GM12892 (cell line): Measurements from ENCODE around the gene NUDT15.

Source experiments
- DNase-seq: peaks from one replicate; pipeline ENCODE4 v3.0.0; 2011; ENCODE audit not compliant: insufficient read length
- FAIRE-seq: peaks from 2 replicates; lab custom pipeline; 2011; peaks lifted over from hg19 to GRCh38; lab: Jason Lieb, UNC
- POLR2A ChIP-seq: IDR thresholded peaks from 2 replicates; pipeline ENCODE4 v1.6.1; 2011; ENCODE audit warnings: low read depth, low read length, control low read depth
- POLR2AphosphoS5 ChIP-seq: IDR thresholded peaks from 2 replicates; pipeline ENCODE4 v1.6.1; 2011; ENCODE audit warnings: low read depth, low read length, control low read depth
- TAF1 ChIP-seq: IDR thresholded peaks from 2 replicates; pipeline ENCODE4 v1.6.1; 2011; ENCODE audit warnings: low read depth, mild to moderate bottlenecking, control low read depth, low read length, borderline replicate concordance

The NUDT15 gene

DNA sequence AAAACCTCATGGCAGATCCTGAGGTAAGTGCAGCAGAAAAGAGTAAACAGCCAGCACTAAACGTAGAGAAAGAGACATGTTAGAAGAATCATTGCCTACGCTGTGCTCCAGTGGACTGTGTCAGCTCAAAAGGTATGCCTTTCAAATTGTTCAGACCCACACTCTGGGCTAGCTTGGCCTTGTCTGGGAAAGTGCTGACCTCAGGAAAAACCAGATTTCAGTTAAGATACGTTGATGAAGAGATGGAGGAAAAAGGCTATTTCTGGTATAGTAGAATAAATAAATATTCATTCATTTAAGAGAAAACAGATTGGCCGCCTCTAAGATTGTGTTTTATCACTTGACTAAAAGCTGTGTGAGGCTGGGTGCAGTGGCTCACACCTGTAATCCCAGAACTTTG lies 26.8 kb upstream of the NUDT15 start:
- TF ChIP-seq POLR2AphosphoS5 (no peak), POLR2A (no peak), TAF1 (no peak)
- FAIRE-seq = no peak

DNA sequence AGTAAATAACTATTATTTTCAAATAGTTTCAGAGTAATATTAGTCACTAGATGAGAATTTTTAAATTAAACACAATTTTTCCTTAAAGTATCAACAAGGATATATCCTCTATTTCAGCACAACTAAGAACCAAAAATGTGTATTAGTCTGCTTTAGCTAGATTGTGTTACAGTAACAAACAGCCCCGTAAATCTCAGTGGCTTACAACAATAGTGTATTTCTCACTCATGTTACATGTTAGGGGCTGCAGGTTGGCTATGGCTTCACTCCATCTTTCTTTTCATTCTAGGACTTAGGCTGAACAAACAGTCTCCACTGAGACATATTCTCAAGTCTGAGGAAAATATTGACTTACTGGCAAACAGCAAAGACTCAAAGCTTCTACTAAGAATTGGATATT lies 24.9 kb upstream of the NUDT15 start:
- DNase-seq = no peak
- no peak for TF ChIP-seq POLR2A
- no peak for TF ChIP-seq POLR2AphosphoS5
- TF ChIP-seq TAF1 = no peak
- FAIRE-seq = no peak

More for the DNA sequence above, 26.8 kb upstream of the NUDT15 start:
- no peak for DNase-seq

DNA sequence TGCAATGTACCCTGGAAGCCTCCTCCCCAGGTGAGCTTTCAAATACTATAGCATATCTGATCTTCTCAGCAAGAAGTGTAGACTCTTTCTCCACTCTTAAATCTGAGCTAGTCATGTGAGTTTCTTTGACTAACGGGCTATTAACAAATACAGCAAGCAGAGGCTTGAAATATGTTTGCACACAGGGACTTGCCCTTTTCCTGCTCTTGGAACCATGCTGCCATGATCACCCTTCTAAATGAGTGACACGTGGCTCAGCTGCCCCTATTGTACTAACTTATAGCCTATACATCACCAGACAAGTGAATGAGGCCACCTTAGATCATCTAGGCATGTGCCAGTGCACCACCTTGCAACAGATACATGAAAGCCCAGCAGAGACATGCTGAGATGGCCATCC lies 23.2 kb upstream of the NUDT15 start:
- TF ChIP-seq POLR2AphosphoS5 (no peak), TAF1 (no peak), POLR2A (no peak)
- no peak for FAIRE-seq
- DNase-seq = no peak

DNA sequence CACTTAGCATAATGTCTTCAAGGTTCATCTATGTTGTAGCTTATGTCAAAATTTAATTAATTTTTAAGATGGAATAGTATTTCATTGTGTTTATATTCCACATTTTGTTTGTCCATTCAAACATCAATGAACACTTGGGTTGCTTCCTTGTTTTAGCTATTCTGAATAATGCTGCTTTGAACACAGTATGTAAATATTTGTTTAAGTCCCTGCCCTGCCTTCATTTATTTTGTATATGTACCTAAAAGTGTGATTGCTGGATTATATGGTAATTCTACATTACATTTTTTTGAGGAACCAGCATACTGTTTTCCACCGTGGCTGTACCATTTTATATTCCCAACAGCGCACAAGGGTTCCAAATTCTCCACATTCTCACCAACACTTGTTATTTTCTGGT lies 18.9 kb upstream of the NUDT15 start:
- DNase-seq (no peak), FAIRE-seq (no peak)
- TF ChIP-seq TAF1 = no peak
- no peak for TF ChIP-seq POLR2AphosphoS5
- no peak for TF ChIP-seq POLR2A

DNA sequence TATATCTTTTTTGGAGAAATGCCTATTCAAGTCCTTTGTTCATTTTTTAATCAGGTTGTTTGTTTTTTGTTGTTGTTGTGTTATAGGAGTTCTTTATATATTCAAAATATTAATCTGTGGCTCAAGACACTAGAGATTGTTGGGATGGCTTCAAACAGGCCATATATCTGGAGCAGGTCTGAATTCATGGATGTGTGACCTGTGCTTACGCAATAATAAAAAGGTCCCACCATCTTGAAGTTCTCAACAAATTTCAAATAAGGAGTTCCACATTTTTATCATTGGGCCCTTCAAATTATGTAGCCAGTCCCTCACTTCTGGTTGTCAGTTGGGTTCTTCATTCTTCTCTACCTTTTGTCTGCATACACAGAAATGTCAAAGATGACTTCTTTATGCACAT lies 17.7 kb upstream of the NUDT15 start:
- TF ChIP-seq POLR2AphosphoS5 (no peak), TAF1 (no peak), POLR2A (no peak)

DNA sequence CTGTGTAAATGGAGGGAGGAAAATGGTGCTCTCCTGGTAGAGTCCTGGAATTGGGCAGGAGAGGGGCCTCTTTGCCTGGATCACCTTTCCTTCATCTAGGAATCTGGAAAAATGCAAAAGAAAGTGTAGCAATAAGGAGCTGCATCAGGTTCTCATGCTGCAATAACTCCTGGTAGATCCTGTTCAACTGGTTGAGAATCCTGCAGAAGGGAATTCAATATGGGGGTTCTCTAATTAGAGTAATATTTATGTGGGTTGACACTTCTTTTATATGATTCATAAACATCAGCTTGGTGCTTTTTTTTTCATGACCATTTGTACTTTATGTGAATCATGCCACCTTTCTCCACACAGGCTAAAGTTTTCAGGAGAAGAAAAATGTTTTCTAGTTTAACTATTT lies 9.5 kb upstream of the NUDT15 start:
- TF ChIP-seq POLR2AphosphoS5 (no peak), POLR2A (no peak), TAF1 (no peak)
- FAIRE-seq = no peak
- DNase-seq = no peak

More for the DNA sequence above, 17.7 kb upstream of the NUDT15 start:
- FAIRE-seq = no peak
- no peak for DNase-seq

DNA sequence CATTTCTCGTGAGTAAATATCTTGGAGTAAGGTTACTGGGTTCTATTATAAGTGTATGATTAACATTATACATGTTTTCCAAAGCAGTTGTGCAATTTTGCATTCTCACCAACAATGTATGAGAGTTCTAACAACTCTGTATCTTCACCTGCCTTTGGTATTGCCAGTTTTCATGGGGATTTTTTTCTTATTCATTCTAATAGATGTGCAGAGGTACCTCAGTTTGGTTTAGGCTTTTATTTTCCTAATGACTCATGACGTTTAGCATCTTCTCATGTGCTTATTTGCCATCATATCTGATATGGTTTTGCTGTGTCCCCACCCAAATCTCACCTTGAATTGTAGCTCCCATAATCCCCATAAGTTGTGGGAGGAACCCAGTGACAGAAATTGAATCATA lies 7.7 kb upstream of the NUDT15 start:
- FAIRE-seq (no peak), DNase-seq (no peak)
- TF ChIP-seq POLR2A = no peak

DNA sequence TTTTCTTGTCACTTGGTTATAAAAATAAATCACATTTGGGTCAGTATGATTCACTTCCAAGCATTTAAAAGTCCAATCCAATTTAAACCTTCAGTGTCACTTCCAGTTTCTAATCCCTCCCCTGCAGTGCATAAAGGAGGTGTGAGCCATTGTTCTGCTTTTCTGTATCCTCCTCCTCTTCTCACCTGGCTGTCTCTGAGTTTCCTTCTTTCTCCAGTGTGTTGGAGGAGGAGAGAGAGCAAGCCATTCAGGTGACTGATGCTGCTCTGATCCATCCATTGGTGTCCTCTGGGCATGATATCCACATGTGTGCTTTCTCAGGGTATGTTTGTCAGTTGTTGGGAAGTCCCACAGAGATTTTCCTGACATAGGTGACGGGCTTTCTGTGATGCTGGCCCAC lies 1.2 kb downstream of the NUDT15 start:
- TF ChIP-seq POLR2A (no peak), POLR2AphosphoS5 (no peak), TAF1 (no peak)
- no peak for DNase-seq
- FAIRE-seq = no peak

DNA sequence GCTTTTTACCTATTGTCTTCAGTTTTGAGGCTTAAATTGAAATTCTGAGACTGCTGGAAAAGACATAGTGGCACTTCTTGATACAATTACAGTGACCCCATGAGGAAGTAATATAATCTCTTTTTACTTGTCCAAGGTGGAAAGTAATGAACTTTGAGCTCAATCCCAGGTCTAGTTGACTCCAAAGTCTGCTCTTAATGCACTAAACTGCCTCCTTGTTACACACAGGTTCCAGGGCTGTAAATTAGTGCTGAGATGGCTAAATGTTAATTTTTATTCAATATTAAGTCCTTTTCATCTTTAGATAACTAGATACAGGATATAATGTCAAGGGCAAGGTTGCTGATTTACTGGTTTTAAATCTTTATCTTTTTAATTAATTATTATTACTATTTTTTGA lies 2.5 kb downstream of the NUDT15 start:
- FAIRE-seq (no peak), DNase-seq (no peak)
- TF ChIP-seq POLR2AphosphoS5 (no peak), POLR2A (no peak), TAF1 (no peak)

DNA sequence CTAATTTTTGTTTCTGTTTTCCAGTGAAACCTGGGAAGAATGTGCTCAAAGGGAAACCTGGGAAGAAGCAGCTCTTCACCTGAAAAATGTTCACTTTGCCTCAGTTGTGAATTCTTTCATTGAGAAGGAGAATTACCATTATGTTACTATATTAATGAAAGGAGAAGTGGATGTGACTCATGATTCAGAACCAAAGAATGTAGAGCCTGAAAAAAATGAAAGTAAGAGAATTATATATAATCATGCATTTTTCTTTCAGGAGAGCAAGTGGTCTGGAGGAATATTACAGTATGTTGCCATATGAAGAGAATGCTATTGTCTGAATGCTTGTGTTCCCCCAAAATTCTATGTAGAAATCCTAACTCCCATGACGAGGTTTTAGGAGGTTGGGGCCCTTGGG lies 3.4 kb downstream of the NUDT15 start:
- FAIRE-seq = no peak
- TF ChIP-seq POLR2A (no peak), POLR2AphosphoS5 (no peak), TAF1 (no peak)

DNA sequence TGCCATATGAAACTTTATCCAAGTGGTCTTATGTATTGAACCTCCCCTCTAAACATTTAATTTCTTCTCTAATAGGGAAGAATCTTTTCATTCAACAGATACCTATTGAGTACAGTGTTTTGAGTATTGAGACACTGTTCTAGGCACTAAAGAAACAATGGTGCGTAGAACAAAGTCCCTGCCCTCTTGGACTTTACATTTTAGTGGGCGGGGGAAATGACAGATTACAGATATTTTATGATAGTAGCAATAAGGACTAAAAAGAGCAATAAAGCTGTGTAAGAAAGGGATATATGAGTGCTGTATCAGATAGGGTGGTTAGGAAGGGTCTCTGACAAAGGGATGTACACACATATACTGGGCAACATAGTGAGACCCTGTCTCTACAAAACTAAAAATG lies 5.4 kb downstream of the NUDT15 start:
- no peak for TF ChIP-seq TAF1
- TF ChIP-seq POLR2A = no peak
- no peak for TF ChIP-seq POLR2AphosphoS5
- no peak for FAIRE-seq
- DNase-seq = no peak

More for the DNA sequence above, 3.4 kb downstream of the NUDT15 start:
- DNase-seq = no peak

DNA sequence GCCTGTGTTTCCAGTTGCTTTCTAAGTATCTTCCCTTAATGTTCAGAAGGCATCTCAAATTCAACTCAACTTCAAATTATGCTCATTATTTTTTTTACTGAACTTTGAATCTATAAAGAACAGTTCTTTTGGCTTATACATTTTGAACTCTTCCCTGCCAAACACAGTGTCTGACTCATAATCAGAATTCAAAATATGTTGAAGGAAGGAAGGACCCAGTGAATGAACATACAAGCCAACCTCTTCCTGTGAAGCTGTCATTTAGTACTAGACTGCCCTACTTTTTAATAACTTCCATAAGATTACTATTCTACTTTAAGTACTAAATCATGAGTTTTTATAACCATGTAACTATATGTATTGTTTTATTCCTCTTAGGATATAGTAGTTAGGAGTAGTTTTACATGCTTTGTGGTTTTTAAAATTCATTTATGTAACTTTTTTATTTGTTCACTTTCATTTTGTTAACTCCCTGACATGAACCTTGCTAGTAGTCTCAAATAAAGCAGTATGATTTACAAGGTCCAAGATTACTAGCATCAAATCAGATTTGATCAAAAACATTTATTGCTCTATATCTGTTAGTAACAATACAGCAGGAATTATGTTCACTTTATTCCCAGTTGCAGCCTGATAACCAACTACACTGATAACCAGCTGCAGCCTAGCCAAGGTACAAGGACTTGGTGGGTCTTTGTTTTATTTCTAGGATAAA lies 6.4 kb downstream of the NUDT15 start:
- DNase-seq (no peak), FAIRE-seq (peak; percentile 46)
- TF ChIP-seq TAF1 (no peak), POLR2AphosphoS5 (no peak), POLR2A (no peak)

DNA sequence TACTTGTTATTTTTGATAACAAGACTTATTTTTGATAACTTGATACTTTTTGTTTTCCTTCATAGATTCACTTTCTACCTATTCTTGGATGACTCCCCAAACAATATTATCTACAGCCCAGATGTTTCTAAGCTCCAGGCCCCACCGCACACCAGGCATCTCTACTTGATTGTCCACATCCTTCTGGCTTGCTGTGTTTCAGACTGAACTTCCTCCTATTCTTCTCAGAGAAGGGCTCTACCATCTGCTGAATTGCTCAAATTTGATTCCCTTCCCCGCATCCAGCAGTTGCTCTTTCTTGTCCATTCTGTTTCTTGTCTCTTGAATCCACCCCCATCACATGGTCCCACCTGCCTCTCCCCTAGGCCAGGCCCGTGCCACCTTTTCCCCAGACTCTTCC lies 13.0 kb downstream of the NUDT15 start:
- no peak for DNase-seq
- TF ChIP-seq TAF1 (no peak), POLR2A (no peak), POLR2AphosphoS5 (no peak)
- no peak for FAIRE-seq
